GM23338 (cell line): ENCODE results near the gene MKNK2. TPM values are rescaled to one million over a fixed set of nuclear protein-coding genes. Genes with fewer than 3 reads are reported as not detected.

Experiments
- ATAC-seq: fragments of 200-7000 bp; cut with Tn5 transposase; 3 replicates; pipeline ENCODE4 v1.9.1; 2020
- DNase-seq: peaks from one replicate; pipeline ENCODE4 v3.0.0-alpha.2; 2015; ENCODE audit warnings: low spot score
- H2AFZ ChIP-seq: fragments of 200-600 bp; sonication (generic); 2 replicates; pipeline ENCODE4 v1.8.0; 2016; ENCODE audit warnings: antibody characterized with exemption, mild to moderate bottlenecking, moderate library complexity
- H3F3A ChIP-seq: fragments of 200-600 bp; sonication (generic); replicated peaks from 2 replicates; pipeline ENCODE4 v1.8.0; 2017; ENCODE audit warnings: antibody characterized with exemption, mixed run types, low read depth
- H3K27ac ChIP-seq: fragments of 200-600 bp; sonication (generic); 2 replicates; pipeline ENCODE4 v1.6.1; 2016; ENCODE audit warnings: low read depth
- H3K27me3 ChIP-seq: fragments of 200-600 bp; sonication (generic); 2 replicates; pipeline ENCODE4 v1.8.0; 2016; ENCODE audit warnings: mild to moderate bottlenecking, mixed run types, moderate library complexity; ENCODE audit not compliant: insufficient read depth
- H3K36me3 ChIP-seq: fragments of 200-600 bp; sonication (generic); 2 replicates; pipeline ENCODE4 v1.8.0; 2016; ENCODE audit warnings: mild to moderate bottlenecking; ENCODE audit not compliant: insufficient read depth
- H3K4me1 ChIP-seq: fragments of 200-600 bp; sonication (generic); 2 replicates; pipeline ENCODE4 v1.8.0; 2016; ENCODE audit warnings: mild to moderate bottlenecking, moderate library complexity; ENCODE audit not compliant: insufficient read depth
- H3K4me2 ChIP-seq: fragments of 200-600 bp; sonication (generic); 2 replicates; pipeline ENCODE4 v1.7.1; 2017; ENCODE audit warnings: mixed run types
- H3K4me3 ChIP-seq: fragments of 200-600 bp; sonication (generic); 2 replicates; pipeline ENCODE4 v1.6.1; 2016; ENCODE audit warnings: mixed run types
- H3K79me2 ChIP-seq: fragments of 200-600 bp; sonication (generic); replicated peaks from 2 replicates; pipeline ENCODE4 v1.8.0; 2017; ENCODE audit warnings: mild to moderate bottlenecking; ENCODE audit not compliant: insufficient read depth
- H3K9me2 ChIP-seq: fragments of 200-600 bp; sonication (generic); 2 replicates; pipeline ENCODE4 v1.8.0; 2017; ENCODE audit not compliant: insufficient read depth
- H4K20me1 ChIP-seq: fragments of 200-600 bp; sonication (generic); replicated peaks from 2 replicates; pipeline ENCODE4 v1.8.0; 2017; ENCODE audit warnings: mild to moderate bottlenecking; ENCODE audit not compliant: insufficient read depth
- H3K27ac Mint-ChIP-seq: 2 replicates; pipeline ENCODE4 v1.8.0; 2020; ENCODE audit warnings: inconsistent platforms, mild to moderate bottlenecking, moderate library complexity, mixed read lengths
- H3K27me3 Mint-ChIP-seq: 3 replicates; pipeline ENCODE4 v1.8.0; 2022; ENCODE audit warnings: low read depth, mild to moderate bottlenecking, moderate library complexity, mixed read lengths, inconsistent platforms; ENCODE audit not compliant: insufficient read depth, poor library complexity
- H3K36me3 Mint-ChIP-seq: 3 replicates; pipeline ENCODE4 v1.8.0; 2021; ENCODE audit warnings: low read depth, mild to moderate bottlenecking, inconsistent platforms, moderate library complexity, mixed read lengths
- H3K4me1 Mint-ChIP-seq: 3 replicates; pipeline ENCODE4 v1.8.0; 2020; ENCODE audit warnings: mild to moderate bottlenecking, inconsistent platforms, mixed read lengths
- H3K4me3 Mint-ChIP-seq: 3 replicates; pipeline ENCODE4 v1.8.0; 2021; ENCODE audit warnings: moderate library complexity, mild to moderate bottlenecking, inconsistent platforms, mixed read lengths
- H3K9me3 Mint-ChIP-seq: 3 replicates; pipeline ENCODE4 v1.8.0; 2020; ENCODE audit warnings: moderate library complexity, mild to moderate bottlenecking, inconsistent platforms, mixed read lengths
- CREB1 ChIP-seq: fragments of 250-450 bp; sonication (Bioruptor Pico); IDR thresholded peaks from 2 replicates; pipeline ENCODE4 v1.5.0; 2020; ENCODE audit warnings: low read depth, mild to moderate bottlenecking, moderate library complexity
- EZH2 ChIP-seq: fragments of 200-600 bp; sonication (generic); IDR thresholded peaks from one replicate; pipeline ENCODE4 v1.8.0; 2017; ENCODE audit warnings: antibody characterized with exemption, mild to moderate bottlenecking, low read depth; ENCODE audit not compliant: unreplicated experiment
- EZH2phosphoT487 ChIP-seq: fragments of 200-600 bp; sonication (generic); IDR thresholded peaks from one replicate; pipeline ENCODE4 v1.8.1; 2018; ENCODE audit warnings: antibody characterized with exemption; ENCODE audit not compliant: unreplicated experiment
- JUNB ChIP-seq: IDR thresholded peaks from one replicate; pipeline ENCODE4 v1.6.1; 2016; ENCODE audit warnings: antibody characterized with exemption; ENCODE audit not compliant: unreplicated experiment
- NANOG ChIP-seq: IDR thresholded peaks from 2 replicates; pipeline ENCODE4 v1.6.1; 2016; ENCODE audit warnings: antibody characterized with exemption, borderline replicate concordance
- POLR2AphosphoS5 ChIP-seq: IDR thresholded peaks from 2 replicates; pipeline ENCODE4 v1.6.1; 2016; ENCODE audit warnings: antibody characterized with exemption, low read depth
- STAT1 ChIP-seq: IDR thresholded peaks from one replicate; pipeline ENCODE4 v1.6.1; 2016; ENCODE audit warnings: antibody characterized with exemption; ENCODE audit not compliant: unreplicated experiment
- ZNF114 ChIP-seq: fragments of 250-450 bp; sonication (Bioruptor Pico); IDR thresholded peaks from 2 replicates; pipeline ENCODE4 v1.5.0; 2020; ENCODE audit warnings: mild to moderate bottlenecking, moderate library complexity
- ZNF331 ChIP-seq: fragments of 250-450 bp; sonication (Bioruptor Pico); IDR thresholded peaks from 2 replicates; pipeline ENCODE4 v1.5.0; 2020; ENCODE audit warnings: low read depth, mild to moderate bottlenecking, moderate library complexity
- polyA plus RNA-seq: library from polyadenylated mRNA; unstranded; fragments of >200 nt; fragmentation: Nextera tagmentation; extraction: Ambion mirVana; gene quantifications from 2 replicates; pipeline ENCODE4 v1.2.1, GENCODE V29; 2016
- total RNA-seq: library from RNA; depleted of rRNA; stranded (reverse); fragments of >200 nt; shearing (Covaris generic); gene quantifications from 2 replicates; pipeline ENCODE4 v1.2.3, GENCODE V29; 2014
- TF ChIP-seq, protein P1 (sequence below): fragments of 250-450 bp; sonication (Bioruptor Pico); IDR thresholded peaks from 2 replicates; pipeline ENCODE4 v1.5.0; 2020; ENCODE audit warnings: mild to moderate bottlenecking, moderate library complexity
- TF ChIP-seq, protein P2 (sequence below): IDR thresholded peaks from one replicate; pipeline ENCODE4 v1.6.1; 2018; ENCODE audit warnings: antibody characterized with exemption; ENCODE audit not compliant: unreplicated experiment
- TF ChIP-seq, protein P3 (sequence below), 2 experiments: fragments of 200-600 bp in 1 of 2; sonication (generic) in 1 of 2; conservative IDR thresholded peaks; 2 replicates each; pipeline versions ENCODE4 v1.5.1 to v1.6.1; 2016 to 2017; ENCODE audit warnings: antibody characterized with exemption in 2 of 2, low read depth in 2 of 2, mild to moderate bottlenecking in 2 of 2, moderate library complexity in 1 of 2
- TF ChIP-seq, protein P4 (sequence below): IDR thresholded peaks from 2 replicates; pipeline ENCODE4 v1.6.1; 2016; ENCODE audit warnings: antibody characterized with exemption

The MKNK2 gene
- total and polyA plus RNA-seq, 2 experiments from 2014 or later: 71.0 to 159 TPM

DNA sequence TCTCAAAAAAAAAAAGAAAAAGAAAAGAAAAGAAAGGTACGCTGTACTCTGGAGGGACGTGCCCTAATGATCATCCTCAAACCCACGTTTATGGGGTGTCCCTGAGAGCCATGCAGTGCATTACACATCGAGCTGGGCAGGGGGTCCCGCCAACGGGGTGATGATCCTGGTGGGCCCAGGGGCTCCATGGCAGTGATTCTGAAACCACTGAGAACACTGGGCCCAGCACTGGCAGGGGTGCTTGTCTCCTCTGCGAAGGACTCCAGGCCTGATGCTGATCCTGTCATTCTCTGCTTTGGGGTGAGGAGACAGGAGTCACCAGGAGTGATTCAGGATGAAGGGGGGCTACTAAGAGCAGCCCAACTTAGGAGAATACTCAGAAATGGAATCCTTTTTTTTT, 26.4 kb upstream of the MKNK2 start:
- Histone ChIP-seq H3K9me2 (no peaks in the 10 kb centered on the region), H3K27me3 (no peaks in the 10 kb centered on the region), H3K4me2 (no peak overlapping the region), H3K4me3 (no peak overlapping the region), H3F3A (no peaks in the 10 kb centered on the region), H3K4me1 (no peaks in the 10 kb centered on the region), H3K79me2 (no peaks in the 10 kb centered on the region), H2AFZ (no peak overlapping the region), H3K36me3 (no peaks in the 10 kb centered on the region; the same call in 1 of the 2 replicates), H4K20me1 (no peaks in the 10 kb centered on the region), H3K27ac (no peak overlapping the region)
- ATAC-seq (no peak), DNase-seq (no peak)
- TF ChIP-seq NANOG: no peak
- no peak for TF ChIP-seq ZNF114 (CRISPR knock-in tag)
- no peak for TF ChIP-seq JUNB
- TF ChIP-seq, protein P1, sequence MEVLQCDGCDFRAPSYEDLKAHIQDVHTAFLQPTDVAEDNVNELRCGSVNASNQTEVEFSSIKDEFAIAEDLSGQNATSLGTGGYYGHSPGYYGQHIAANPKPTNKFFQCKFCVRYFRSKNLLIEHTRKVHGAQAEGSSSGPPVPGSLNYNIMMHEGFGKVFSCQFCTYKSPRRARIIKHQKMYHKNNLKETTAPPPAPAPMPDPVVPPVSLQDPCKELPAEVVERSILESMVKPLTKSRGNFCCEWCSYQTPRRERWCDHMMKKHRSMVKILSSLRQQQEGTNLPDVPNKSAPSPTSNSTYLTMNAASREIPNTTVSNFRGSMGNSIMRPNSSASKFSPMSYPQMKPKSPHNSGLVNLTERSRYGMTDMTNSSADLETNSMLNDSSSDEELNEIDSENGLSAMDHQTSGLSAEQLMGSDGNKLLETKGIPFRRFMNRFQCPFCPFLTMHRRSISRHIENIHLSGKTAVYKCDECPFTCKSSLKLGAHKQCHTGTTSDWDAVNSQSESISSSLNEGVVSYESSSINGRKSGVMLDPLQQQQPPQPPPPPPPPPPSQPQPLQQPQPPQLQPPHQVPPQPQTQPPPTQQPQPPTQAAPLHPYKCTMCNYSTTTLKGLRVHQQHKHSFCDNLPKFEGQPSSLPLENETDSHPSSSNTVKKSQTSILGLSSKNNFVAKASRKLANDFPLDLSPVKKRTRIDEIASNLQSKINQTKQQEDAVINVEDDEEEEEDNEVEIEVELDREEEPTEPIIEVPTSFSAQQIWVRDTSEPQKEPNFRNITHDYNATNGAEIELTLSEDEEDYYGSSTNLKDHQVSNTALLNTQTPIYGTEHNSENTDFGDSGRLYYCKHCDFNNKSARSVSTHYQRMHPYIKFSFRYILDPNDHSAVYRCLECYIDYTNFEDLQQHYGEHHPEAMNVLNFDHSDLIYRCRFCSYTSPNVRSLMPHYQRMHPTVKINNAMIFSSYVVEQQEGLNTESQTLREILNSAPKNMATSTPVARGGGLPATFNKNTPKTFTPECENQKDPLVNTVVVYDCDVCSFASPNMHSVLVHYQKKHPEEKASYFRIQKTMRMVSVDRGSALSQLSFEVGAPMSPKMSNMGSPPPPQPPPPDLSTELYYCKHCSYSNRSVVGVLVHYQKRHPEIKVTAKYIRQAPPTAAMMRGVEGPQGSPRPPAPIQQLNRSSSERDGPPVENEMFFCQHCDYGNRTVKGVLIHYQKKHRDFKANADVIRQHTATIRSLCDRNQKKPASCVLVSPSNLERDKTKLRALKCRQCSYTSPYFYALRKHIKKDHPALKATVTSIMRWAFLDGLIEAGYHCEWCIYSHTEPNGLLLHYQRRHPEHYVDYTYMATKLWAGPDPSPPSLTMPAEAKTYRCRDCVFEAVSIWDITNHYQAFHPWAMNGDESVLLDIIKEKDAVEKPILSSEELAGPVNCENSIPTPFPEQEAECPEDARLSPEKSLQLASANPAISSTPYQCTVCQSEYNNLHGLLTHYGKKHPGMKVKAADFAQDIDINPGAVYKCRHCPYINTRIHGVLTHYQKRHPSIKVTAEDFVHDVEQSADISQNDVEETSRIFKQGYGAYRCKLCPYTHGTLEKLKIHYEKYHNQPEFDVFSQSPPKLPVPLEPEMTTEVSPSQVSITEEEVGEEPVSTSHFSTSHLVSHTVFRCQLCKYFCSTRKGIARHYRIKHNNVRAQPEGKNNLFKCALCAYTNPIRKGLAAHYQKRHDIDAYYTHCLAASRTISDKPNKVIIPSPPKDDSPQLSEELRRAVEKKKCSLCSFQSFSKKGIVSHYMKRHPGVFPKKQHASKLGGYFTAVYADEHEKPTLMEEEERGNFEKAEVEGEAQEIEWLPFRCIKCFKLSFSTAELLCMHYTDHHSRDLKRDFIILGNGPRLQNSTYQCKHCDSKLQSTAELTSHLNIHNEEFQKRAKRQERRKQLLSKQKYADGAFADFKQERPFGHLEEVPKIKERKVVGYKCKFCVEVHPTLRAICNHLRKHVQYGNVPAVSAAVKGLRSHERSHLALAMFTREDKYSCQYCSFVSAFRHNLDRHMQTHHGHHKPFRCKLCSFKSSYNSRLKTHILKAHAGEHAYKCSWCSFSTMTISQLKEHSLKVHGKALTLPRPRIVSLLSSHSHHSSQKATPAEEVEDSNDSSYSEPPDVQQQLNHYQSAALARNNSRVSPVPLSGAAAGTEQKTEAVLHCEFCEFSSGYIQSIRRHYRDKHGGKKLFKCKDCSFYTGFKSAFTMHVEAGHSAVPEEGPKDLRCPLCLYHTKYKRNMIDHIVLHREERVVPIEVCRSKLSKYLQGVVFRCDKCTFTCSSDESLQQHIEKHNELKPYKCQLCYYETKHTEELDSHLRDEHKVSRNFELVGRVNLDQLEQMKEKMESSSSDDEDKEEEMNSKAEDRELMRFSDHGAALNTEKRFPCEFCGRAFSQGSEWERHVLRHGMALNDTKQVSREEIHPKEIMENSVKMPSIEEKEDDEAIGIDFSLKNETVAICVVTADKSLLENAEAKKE (CRISPR knock-in tag): no peak
- TF ChIP-seq EZH2: no peak
- TF ChIP-seq, protein P2, sequence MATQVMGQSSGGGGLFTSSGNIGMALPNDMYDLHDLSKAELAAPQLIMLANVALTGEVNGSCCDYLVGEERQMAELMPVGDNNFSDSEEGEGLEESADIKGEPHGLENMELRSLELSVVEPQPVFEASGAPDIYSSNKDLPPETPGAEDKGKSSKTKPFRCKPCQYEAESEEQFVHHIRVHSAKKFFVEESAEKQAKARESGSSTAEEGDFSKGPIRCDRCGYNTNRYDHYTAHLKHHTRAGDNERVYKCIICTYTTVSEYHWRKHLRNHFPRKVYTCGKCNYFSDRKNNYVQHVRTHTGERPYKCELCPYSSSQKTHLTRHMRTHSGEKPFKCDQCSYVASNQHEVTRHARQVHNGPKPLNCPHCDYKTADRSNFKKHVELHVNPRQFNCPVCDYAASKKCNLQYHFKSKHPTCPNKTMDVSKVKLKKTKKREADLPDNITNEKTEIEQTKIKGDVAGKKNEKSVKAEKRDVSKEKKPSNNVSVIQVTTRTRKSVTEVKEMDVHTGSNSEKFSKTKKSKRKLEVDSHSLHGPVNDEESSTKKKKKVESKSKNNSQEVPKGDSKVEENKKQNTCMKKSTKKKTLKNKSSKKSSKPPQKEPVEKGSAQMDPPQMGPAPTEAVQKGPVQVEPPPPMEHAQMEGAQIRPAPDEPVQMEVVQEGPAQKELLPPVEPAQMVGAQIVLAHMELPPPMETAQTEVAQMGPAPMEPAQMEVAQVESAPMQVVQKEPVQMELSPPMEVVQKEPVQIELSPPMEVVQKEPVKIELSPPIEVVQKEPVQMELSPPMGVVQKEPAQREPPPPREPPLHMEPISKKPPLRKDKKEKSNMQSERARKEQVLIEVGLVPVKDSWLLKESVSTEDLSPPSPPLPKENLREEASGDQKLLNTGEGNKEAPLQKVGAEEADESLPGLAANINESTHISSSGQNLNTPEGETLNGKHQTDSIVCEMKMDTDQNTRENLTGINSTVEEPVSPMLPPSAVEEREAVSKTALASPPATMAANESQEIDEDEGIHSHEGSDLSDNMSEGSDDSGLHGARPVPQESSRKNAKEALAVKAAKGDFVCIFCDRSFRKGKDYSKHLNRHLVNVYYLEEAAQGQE: no peak
- no peak for TF ChIP-seq CREB1 (CRISPR knock-in tag)
- TF ChIP-seq POLR2AphosphoS5: no peak
- TF ChIP-seq STAT1: no peak
- TF ChIP-seq, protein P3, sequence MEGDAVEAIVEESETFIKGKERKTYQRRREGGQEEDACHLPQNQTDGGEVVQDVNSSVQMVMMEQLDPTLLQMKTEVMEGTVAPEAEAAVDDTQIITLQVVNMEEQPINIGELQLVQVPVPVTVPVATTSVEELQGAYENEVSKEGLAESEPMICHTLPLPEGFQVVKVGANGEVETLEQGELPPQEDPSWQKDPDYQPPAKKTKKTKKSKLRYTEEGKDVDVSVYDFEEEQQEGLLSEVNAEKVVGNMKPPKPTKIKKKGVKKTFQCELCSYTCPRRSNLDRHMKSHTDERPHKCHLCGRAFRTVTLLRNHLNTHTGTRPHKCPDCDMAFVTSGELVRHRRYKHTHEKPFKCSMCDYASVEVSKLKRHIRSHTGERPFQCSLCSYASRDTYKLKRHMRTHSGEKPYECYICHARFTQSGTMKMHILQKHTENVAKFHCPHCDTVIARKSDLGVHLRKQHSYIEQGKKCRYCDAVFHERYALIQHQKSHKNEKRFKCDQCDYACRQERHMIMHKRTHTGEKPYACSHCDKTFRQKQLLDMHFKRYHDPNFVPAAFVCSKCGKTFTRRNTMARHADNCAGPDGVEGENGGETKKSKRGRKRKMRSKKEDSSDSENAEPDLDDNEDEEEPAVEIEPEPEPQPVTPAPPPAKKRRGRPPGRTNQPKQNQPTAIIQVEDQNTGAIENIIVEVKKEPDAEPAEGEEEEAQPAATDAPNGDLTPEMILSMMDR (conservative IDR thresholded peaks at IDR 0.05; ENCODE audit: low read depth in 2 of 2): no peak
- TF ChIP-seq, protein P4, sequence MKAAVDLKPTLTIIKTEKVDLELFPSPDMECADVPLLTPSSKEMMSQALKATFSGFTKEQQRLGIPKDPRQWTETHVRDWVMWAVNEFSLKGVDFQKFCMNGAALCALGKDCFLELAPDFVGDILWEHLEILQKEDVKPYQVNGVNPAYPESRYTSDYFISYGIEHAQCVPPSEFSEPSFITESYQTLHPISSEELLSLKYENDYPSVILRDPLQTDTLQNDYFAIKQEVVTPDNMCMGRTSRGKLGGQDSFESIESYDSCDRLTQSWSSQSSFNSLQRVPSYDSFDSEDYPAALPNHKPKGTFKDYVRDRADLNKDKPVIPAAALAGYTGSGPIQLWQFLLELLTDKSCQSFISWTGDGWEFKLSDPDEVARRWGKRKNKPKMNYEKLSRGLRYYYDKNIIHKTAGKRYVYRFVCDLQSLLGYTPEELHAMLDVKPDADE: no peak
- TF ChIP-seq ZNF331: no peak
- TF ChIP-seq EZH2phosphoT487: no peak
- Mint-ChIP-seq H3K9me3 (no peaks in the 10 kb centered on the region), H3K36me3 (peaks cover 2% of the 10 kb centered on the region; the same call in 2 of the 3 replicates), H3K4me3 (no peak overlapping the region), H3K4me1 (no peaks in the 10 kb centered on the region), H3K27me3 (peaks cover 10% of the 10 kb centered on the region), H3K27ac (no peak overlapping the region)
